ENCODE data around the gene UMPS. TPM values are rescaled to one million over a fixed set of nuclear protein-coding genes. Genes with fewer than 3 reads are reported as not detected.
A peak's percentile ranks its signal among the peaks of the same experiment; 100 is the strongest.

The UMPS gene
- total RNA-seq, 4 donors from 2014 or later = 13.4 to 19.9 (median 15.8) TPM

- DNase-seq (ENCODE audit: low spot score in 2 of 2) = peak in 1 of 2 donors; percentile 54
- WGBS, 2 donors = 23 to 36% methylated on average over 17 of the region's 17 CpGs
- TF ChIP-seq, protein P1, sequence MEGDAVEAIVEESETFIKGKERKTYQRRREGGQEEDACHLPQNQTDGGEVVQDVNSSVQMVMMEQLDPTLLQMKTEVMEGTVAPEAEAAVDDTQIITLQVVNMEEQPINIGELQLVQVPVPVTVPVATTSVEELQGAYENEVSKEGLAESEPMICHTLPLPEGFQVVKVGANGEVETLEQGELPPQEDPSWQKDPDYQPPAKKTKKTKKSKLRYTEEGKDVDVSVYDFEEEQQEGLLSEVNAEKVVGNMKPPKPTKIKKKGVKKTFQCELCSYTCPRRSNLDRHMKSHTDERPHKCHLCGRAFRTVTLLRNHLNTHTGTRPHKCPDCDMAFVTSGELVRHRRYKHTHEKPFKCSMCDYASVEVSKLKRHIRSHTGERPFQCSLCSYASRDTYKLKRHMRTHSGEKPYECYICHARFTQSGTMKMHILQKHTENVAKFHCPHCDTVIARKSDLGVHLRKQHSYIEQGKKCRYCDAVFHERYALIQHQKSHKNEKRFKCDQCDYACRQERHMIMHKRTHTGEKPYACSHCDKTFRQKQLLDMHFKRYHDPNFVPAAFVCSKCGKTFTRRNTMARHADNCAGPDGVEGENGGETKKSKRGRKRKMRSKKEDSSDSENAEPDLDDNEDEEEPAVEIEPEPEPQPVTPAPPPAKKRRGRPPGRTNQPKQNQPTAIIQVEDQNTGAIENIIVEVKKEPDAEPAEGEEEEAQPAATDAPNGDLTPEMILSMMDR (IDR thresholded peaks at IDR 0.05) = no peak
- no peak for TF ChIP-seq POLR2A (IDR thresholded peaks at IDR 0.05)
- H3K4me3 ChIP-seq (ENCODE audit: low read depth, poor library complexity, severe bottlenecking) = no peak overlapping the region
- intact Hi-C loops (cut with DNase I; ENCODE audit: low total_unique reads) = no loop called here
Observed at GRCh38 chr3:124772081-124772831, 42.0 kb downstream of the UMPS start.

GRCh38 chr3:124773351-124774326 lies 43.4 kb downstream of the UMPS start:
- no peak for TF ChIP-seq POLR2A (IDR thresholded peaks at IDR 0.05)
- TF ChIP-seq, protein P1 (IDR thresholded peaks at IDR 0.05) = no peak
- H3K4me3 ChIP-seq (ENCODE audit: low read depth, poor library complexity, severe bottlenecking) = no peak overlapping the region
- 92 to 94% methylated on average over 13 to 17 of the region's 17 CpGs for WGBS, 2 donors
- intact Hi-C loops (cut with DNase I; ENCODE audit: low total_unique reads) = no loop called here
- no peak for DNase-seq (ENCODE audit: low spot score in 2 of 2)

DNA sequence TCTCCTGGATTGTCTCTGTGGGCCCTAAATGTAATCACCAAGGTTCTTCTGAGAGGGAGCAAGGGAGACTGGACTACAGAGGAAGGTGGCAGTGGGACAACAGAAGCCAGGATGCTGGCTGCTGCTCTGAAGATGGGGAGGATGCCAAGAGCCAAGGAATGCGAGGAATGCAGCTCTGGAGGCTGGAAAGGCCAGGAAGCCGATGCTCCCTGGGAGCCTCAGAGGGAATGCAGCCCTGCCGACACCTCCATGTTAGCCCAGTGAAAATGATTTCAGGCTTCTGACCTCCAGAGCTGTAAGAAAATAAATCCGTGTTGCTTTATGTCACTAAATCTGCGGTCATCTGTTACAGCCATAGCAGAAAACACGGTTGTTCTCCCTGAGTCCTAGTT lies 44.1 kb downstream of the UMPS start:
- 51 to 55% methylated on average over 6 of the region's 6 CpGs for WGBS, 2 donors
- no peak for TF ChIP-seq POLR2A (IDR thresholded peaks at IDR 0.05)
- TF ChIP-seq, protein P1 (IDR thresholded peaks at IDR 0.05) = no peak
- H3K4me3 ChIP-seq (ENCODE audit: low read depth, poor library complexity, severe bottlenecking) = no peak overlapping the region
- intact Hi-C loops (cut with DNase I; ENCODE audit: low total_unique reads) = no loop called here
- no peak for DNase-seq (ENCODE audit: low spot score in 2 of 2)

- TF ChIP-seq, protein P1 (IDR thresholded peaks at IDR 0.05) = no peak
- no peak for TF ChIP-seq POLR2A (IDR thresholded peaks at IDR 0.05)
Observed at GRCh38 chr3:124774841-124775402, 44.7 kb downstream of the UMPS start.

GRCh38 chr3:124775877-124776276 lies 45.6 kb downstream of the UMPS start:
- no peak for DNase-seq (ENCODE audit: low spot score in 2 of 2)
- TF ChIP-seq, protein P1 (IDR thresholded peaks at IDR 0.05) = no peak
- TF ChIP-seq POLR2A (IDR thresholded peaks at IDR 0.05) = no peak
- H3K4me3 ChIP-seq (ENCODE audit: low read depth, poor library complexity, severe bottlenecking) = no peak overlapping the region
- WGBS, 2 donors = 91 to 97% methylated on average over 9 of the region's 9 CpGs
- intact Hi-C loops (cut with DNase I; ENCODE audit: low total_unique reads) = no loop called here

More at GRCh38 chr3:124774841-124775402, 44.7 kb downstream of the UMPS start:
- whole genome bisulfite sequencing, 2 donors = 83 to 95% methylated on average over 7 of the region's 7 CpGs
- intact Hi-C loops (cut with DNase I; ENCODE audit: low total_unique reads) = no loop called here
- no peak overlapping the region for H3K4me3 ChIP-seq (ENCODE audit: low read depth, poor library complexity, severe bottlenecking)
- no peak for DNase-seq (ENCODE audit: low spot score in 2 of 2)
